SK-N-SH treated with all-trans-retinoic acid at 6 μM for 48 hours (cell line): Measurements from ENCODE around the gene ACSM2A.
"Not testable (repeated sequence)": the region's sequence is repeated elsewhere in the genome, so short reads cannot be mapped to it uniquely, and the experiment has no call there.

ENCODE experiments used
- CSDC2 ChIP-seq: fragments of 250-450 bp; sonication (Bioruptor Pico); IDR thresholded peaks from 2 replicates; pipeline ENCODE4 v1.5.0; 2020; ENCODE audit warnings: mild to moderate bottlenecking, moderate library complexity
- GLIS3 ChIP-seq: fragments of 250-450 bp; sonication (Bioruptor Pico); IDR thresholded peaks from 2 replicates; pipeline ENCODE4 v1.5.0; 2020; ENCODE audit warnings: mild to moderate bottlenecking, moderate library complexity
- ISL1 ChIP-seq: fragments of 250-450 bp; sonication (Bioruptor Pico); IDR thresholded peaks from 2 replicates; pipeline ENCODE4 v2.1.2; 2022; ENCODE audit warnings: mild to moderate bottlenecking, moderate library complexity
- PATZ1 ChIP-seq: fragments of 250-450 bp; sonication (Bioruptor Pico); IDR thresholded peaks from 2 replicates; pipeline ENCODE4 v1.8.0; 2020; ENCODE audit warnings: mild to moderate bottlenecking, moderate library complexity, borderline replicate concordance
- POU6F1 ChIP-seq: fragments of 250-450 bp; sonication (Bioruptor Pico); IDR thresholded peaks from 2 replicates; pipeline ENCODE4 v1.8.0; 2021; ENCODE audit warnings: low read depth, mild to moderate bottlenecking, moderate library complexity, borderline replicate concordance
- TOX ChIP-seq: fragments of 250-450 bp; sonication (Bioruptor Pico); IDR thresholded peaks from 2 replicates; pipeline ENCODE4 v1.8.0; 2021; ENCODE audit warnings: mild to moderate bottlenecking, moderate library complexity, borderline replicate concordance
- TSHZ2 ChIP-seq: fragments of 250-450 bp; sonication (Bioruptor Pico); IDR thresholded peaks from 2 replicates; pipeline ENCODE4 v1.5.0; 2020; ENCODE audit warnings: mild to moderate bottlenecking, moderate library complexity
- ZNF70 ChIP-seq: fragments of 450-650 bp; formaldehyde crosslinking; IDR thresholded peaks from 2 replicates; pipeline ENCODE4 v1.5.0; 2020; ENCODE audit warnings: mild to moderate bottlenecking, moderate library complexity

GRCh38 chr16:20421748-20422147 is 29.6 kb upstream of the ACSM2A start:
- TF ChIP-seq TSHZ2 (CRISPR knock-in tag); TOX (CRISPR knock-in tag); PATZ1; GLIS3 (CRISPR knock-in tag); ZNF70 (CRISPR knock-in tag); ISL1; CSDC2; POU6F1 (CRISPR knock-in tag): not testable (repeated sequence)
